HG03175 (cell line): Measurements from ENCODE around the gene BRAP.
"Not testable (repeated sequence)": the region's sequence is repeated elsewhere in the genome, so short reads cannot be mapped to it uniquely, and the experiment has no call there.

Experiments
- ATAC-seq: cut with Tn5 transposase; IDR thresholded peaks from one replicate; pipeline ENCODE4 v1.9.1; 2021; ENCODE audit warnings: mild to moderate bottlenecking, moderate library complexity; ENCODE audit not compliant: unreplicated experiment

BRAP gene, protein sequence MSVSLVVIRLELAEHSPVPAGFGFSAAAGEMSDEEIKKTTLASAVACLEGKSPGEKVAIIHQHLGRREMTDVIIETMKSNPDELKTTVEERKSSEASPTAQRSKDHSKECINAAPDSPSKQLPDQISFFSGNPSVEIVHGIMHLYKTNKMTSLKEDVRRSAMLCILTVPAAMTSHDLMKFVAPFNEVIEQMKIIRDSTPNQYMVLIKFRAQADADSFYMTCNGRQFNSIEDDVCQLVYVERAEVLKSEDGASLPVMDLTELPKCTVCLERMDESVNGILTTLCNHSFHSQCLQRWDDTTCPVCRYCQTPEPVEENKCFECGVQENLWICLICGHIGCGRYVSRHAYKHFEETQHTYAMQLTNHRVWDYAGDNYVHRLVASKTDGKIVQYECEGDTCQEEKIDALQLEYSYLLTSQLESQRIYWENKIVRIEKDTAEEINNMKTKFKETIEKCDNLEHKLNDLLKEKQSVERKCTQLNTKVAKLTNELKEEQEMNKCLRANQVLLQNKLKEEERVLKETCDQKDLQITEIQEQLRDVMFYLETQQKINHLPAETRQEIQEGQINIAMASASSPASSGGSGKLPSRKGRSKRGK

DNA sequence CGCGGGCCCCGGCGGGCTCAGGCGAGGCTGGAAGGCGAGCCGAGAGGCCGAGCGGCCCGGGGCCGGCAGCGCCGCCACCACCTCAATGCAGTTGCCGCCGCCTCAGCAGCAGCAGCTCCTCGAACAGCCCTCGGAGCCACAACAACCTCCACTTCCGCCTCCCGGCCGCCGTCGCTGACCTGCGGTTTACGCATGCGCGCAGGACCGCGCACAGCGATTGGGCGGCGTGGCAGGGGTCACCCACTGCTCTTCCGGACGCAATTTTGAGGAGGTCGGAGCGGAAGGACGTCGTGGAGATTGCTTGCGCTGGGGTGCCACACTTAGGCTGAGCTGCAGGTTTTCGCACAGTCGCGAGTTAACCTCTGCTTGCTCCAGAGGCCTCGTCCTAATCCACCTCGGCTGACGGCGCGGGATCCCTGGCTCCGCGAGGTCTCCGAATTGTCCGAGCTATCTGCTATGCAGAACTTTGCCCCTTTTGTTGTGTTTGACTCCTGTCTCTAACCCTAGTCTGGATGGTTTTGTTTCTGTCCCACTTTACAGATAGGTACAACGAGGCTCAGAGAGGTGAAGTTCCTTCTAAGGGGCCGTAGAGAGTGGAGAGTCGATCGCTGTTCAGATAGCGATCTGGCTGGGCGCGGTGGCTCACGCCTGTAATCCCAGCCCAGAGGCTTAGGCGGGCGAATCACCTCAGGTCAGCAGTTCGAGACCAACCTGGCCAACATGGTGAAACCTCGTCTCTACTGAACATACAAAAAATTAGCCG, at the start of gene BRAP, which contains the start of gene ACAD10:
Gene BRAP, minus strand, starts transcription at position 146 of the 763 bp plus-strand sequence. CDS start 164 bp downstream, outside the sequence.
Gene ACAD10, plus strand, starts transcription at position 243 of the 763 bp plus-strand sequence. CDS start 6,657 bp downstream, outside the sequence.
- ATAC-seq = peak; percentile 90

DNA sequence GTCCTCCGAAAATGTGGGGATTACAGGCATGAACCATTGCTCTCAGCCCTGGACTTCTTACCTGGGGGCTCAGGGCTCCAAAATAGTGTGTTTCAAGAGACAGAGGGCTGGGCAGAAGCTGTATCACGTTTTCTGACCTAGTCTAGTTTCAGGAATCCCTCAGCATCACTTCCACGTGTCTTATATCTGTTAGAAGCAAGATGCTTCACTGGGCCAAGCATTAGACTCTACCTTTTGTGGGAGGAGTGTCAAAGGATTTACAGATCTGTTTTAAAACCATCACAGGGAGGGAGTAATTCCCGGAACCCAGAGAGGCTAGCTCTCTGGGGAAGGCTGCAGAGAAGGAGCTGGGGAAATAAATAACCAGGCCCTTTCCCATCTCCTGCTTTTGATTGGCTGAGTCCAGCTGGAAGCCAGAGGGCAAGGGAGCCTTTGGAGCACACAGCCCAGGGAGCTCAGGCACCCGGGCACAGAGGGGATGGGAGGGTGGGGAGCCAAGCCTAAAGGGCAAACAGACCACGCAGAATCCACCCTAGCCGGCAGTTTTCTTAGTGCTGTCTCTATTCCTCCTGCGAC, 47.7 kb upstream of the BRAP start:
- ATAC-seq = no peak

DNA sequence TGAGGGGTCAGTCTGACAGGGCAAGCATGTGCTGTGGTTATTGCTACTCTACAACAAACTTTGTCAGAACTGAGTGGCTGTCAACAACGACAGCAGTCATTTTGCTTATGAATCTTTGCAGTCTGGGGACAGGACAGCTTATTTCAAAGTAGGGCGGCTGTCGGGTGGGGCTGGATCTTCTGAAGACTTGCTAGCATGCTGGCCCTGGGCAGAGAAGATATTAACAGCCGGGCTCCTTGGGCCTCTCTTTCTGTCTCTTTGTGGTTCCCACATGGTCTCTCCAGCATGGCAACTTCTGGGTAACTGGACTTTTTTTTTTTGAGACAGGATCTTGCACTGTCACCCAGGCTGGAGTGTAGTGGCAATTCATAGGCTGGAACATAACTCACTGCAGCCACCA, 47.0 kb upstream of the BRAP start:
- ATAC-seq = no peak

DNA sequence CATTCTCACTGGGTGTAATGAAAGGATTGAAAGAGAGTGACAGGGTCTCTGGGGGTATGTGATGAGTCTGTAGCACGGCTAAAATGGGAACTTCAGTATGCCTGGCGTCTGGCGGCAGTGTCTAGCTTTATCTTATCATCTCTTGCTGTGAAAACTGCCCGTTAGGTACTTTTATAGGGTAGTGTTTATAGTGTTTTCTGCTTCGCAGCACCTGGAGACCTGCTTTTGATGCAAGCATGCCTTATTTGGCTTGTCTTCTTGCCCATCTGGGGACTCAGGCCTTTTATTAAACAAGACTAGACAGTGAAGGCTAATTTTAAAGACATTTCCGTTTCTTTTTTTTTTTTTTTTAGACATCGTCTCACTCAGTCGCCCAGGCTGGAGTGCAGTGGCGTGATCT, 44.7 kb upstream of the BRAP start:
- no peak for ATAC-seq

DNA sequence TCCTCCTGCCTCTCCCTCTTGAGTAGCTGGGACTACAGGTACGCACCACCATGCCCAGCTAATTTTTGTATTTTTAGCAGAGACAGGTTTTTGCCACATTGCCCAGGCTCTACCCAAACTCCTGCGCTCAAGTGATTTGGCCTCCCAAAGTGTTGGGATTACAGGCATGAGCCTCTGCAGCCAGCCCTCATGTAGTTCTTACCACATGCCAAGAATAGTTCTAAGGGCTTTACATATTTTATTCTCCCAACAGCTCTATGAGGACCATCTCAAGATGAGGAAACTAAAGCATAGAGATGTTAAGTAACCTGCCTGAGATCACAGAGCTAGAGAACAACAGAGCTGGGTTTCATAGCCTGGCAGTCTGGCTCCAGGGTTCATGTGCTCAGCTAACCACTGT, 43.0 kb upstream of the BRAP start:
- ATAC-seq = no peak

DNA sequence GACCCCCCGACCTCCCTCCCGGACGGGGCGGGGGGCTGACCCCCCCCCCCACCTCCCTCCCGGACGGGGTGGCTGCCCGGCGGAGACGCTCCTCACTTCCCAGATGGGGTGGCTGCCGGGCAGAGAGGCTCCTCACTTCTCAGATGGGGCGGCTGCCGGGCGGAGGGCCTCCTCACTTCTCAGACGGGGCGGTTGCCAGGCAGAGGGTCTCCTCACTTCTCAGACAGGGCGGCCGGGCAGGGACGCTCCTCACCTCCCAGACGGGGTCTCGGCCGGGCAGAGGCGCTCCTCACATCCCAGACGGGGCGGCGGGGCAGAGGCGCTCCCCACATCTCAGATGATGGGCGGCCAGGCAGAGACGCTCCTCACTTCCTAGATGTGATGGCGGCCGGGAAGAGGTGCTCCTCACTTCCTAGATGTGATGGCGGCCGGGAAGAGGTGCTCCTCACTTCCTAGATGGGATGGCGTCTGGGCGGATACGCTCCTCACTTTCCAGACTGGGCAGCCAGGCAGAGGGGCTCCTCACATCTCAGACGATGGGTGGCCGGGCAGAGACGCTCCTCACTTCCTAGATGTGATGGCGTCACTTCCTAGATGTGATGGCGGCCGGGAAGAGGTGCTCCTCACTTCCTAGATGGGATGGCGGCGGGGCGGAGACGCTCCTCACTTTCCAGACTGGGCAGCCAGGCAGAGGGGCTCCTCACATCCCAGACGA, 38.0 kb upstream of the BRAP start:
- ATAC-seq = not testable (repeated sequence)

DNA sequence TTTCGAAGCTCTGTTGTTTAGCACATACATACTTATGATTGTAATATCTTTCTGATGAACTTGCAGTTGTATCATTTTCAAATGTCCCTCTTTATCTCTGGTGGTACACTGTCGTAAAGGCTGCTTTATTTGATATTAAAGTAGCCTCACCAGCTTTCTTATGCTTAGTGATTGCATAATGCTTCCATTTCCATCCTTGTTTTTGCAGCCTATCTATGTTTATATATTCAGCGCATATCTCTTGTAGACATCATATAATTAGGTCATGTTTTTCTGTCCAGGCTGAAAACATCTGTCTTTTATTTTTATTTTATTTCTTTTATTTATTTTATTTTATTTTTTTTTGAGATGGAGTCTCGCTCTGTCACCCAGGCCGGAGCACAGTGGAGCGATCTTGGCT, 34.7 kb upstream of the BRAP start:
- no peak for ATAC-seq

DNA sequence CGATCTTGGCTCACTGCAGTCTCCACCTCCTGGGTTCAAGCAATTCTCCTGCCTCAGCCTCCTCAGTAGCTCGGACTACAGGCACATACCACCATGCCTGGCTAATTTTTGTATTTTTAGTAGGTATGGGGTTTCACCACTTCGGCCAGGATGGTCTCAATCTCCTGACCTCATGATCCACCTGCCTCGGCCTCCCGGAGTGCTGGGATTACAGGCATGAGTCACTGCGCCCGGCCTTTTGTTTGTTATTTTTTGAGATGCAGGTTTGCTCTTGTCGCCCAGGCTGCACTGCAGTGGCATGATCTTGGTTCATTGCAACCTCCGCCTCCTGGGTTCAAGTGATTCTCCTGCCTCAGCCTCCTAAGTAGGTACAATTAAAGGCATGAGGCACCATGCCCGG, 33.6 kb upstream of the BRAP start:
- not testable (repeated sequence) for ATAC-seq

DNA sequence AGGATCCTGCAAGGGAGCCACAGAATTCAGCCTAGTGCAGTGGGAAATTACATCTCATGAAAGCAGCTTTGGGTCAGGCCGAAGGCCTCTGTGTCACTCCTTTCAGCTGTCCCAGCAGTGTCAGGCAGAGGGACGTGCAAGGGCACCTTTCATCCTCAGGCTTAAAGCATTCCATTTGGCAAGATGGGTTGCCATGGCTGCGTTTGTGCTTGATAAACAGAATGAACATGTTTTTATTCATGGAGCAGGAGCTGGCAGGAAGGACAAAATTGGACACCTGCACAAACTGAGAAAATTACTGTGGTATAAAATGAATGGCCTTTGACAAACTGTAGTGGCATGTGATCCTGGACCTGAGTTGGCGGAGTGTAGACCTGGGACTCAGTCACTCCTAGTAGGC, 29.5 kb upstream of the BRAP start:
- no peak for ATAC-seq

DNA sequence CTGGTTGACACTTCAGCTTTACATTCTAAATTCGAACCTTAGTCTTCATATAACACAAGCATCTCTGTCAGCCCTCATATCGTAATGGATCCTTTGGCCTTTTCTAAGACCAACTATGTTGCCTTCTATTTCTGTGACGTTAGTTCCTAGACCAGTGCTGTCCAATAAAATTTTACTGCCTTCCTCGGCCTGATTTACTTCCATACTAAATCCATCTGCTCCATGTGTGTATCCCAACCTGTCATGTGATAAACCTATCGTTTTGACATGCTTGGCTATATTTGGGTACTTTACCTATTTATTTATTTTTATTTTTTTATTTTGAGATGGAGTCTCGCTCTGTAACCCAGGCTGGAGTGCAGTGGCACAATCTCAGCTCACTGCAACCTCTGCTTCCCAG, 20.4 kb upstream of the BRAP start:
- ATAC-seq = no peak

DNA sequence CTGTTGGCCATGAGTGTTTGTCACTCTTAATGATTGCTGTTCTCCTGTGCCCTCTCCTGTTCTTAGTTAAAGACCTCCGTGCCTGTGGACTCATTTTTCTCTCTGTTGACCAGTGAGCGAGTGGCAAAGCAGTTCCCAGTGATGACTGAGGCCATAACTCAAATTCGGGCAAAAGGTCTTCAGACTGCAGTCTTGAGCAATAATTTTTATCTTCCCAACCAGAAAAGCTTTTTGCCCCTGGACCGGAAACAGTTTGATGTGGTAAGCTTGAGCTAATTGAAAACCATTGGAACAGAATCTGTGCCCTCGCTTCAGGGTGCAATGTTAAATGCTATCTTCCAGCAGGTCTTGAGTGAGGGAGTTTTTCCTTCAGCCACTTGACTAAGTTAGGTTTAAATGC, 19.9 kb upstream of the BRAP start:
- no peak for ATAC-seq

DNA sequence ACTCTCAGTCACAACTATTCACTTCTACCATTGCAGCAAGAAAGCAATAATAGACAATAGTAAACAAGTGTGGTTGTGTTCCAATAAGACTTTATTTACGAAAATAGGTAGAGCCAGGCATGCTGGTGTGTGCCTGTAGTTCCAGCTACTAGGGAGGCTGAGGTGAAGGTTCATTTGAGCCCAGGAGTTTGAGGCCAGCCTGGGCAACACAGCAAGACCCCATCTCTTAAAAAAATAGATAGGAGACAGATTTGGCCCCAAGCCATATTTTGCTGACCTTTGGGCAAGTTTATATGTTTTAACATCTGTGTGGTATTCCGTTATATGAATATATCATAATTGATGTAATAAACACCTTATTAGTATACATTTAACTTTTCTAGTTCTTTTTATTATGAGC, 14.2 kb upstream of the BRAP start:
- no peak for ATAC-seq

DNA sequence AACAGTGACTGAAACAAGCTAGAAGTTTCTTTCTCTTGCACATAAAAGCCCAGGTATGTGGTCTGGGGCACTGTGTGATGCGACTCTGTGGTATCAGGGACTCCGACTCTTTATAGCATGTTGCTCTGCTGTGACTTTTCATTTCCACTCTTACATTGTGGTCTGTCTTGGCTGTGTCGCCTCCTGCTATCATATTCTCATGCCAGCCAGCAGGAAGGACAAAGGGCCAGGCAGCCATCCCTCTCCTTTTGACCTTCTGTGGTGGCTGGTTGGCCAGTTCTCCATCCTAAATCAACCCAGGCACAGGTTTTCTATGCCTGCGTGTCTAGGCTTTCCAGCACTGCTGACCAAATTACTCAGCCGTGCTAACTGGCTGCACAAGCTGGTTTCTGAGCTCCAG, 8.1 kb upstream of the BRAP start:
- ATAC-seq = no peak

DNA sequence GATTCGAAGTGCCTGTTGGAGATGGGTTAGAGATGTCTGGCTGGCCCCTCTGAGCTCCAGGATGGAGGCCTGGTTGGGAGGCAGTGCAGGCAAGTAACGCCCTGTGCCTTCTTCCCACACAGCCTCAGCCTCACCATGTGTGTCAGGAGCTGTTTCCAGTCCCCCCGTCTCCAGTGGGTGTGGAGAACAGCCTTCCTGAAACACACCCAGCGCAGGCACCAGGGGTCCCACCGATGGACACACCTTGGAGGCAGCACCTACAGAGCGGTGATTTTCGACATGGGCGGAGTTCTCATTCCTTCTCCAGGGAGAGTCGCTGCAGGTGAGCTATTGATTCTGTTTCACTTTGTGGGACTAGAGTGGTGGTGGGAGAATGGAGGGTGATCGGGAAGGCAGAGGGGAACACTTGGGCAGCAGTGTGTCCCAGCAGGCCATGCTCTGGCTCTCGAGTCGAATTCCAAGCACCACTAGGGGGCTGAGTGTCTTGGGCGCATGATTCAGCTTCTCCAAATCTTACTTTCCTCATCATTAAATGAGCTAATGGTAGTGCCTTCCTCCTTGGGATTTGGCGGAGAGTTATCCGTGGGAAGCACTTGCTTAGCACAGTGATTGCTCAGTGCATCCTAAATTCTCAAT, 6.9 kb upstream of the BRAP start:
- ATAC-seq = no peak

DNA sequence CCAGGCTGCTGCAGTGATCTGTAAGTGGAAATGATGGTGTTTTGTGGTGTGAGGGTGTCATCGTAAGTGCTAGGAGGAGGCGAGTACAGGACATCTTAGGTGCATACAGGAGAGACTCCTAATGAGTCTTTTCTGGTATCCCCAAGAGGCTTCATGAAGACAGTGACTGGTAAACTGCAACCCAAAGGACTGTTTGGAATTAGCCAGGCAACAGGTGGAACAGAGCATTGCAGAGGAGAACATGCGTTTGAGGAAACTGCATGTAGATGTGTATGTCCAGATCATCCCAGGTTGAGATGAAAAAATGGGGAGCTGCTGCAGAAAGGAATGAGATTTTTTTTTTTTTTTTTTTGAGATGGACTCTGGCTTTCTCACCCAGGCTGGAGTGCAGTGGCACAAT, 5.5 kb upstream of the BRAP start:
- no peak for ATAC-seq

DNA sequence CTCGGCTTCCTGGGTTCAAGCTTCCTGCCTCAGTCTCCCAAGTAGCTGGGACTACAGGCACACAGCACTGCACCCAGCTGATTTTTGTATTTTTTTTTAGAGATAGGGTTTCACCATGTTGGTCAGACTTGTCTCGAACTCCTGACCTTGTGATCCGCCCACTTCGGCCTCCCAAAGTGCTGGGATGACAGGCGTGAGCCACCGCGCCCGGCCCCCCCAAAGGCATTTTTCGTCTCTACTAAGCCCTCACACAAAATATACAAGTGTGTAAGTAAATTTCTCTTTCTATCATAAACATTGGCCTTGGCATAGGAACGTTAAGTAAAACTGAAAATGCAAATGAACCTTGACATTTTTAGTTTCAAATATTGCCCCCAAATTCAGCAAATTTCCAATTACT, 2.2 kb upstream of the BRAP start:
- no peak for ATAC-seq

DNA sequence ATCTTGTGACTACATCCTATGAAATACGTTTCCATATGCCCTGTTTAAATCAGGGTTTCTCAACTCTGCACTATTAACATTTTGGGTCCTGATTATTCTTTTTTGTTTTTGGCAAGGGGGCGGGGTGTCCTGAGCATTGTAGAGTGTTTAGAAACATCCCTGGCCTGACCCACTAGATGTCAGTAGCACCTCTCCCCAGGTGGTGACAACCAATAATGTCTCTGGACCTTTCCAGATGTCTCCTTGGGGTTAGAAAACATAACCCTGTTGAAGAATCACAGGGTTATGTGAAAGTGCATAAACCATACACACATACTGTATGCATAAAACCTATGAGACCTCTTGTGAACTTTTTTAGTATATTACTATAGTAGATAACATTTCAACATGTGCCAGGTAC, 1.5 kb upstream of the BRAP start:
- ATAC-seq = peak; percentile 34

DNA sequence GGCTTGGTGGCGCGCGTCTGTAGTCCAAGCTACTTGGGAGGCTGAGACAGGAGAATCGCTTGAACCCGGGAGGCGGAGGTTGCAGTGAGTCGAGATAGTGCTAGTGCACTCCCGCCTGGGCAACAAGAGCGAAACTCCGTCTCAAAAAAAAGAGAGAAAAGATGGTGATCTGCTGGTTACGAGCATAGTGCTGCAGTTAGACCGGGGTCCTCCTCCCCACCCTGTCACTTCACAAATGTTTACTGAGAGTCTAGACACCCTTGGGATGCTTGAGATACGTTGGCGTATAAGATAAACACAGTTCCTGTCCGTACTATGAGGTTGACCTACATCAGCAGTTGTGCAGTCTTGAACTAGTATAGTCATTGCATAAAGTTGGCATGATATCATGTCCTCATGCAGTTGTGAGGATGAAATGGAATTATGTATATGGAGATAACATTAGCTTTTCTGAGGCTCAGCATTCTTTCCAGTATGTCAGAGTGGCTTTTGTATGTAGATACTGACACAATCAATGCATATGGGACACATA, 884 bp upstream of the BRAP start:
- no peak for ATAC-seq

DNA sequence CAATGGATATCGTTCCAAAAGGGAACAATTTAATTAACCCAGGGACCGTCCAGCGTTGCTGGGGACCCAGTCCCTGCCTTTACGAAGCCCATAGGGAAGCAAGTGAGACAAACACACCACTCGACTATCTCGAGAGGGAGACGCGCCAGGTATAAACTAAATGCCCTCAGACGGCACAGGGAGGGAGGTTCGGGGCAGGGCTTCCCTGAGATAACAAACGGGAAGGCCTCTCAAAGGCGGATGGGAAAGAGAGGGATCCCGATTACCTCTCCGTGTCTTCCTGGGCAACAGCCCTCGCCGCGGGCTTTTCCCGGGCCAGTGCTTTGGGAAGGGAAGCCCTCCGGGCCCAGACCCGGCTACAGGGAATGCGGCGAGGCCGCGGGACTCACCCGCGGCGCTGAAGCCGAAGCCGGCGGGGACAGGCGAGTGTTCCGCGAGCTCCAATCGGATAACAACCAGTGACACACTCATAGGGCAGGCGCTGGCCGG, 390 bp downstream of the BRAP start:
- peak; percentile 10 for ATAC-seq
